A549 (cell line): ENCODE data around the gene UBASH3B.

Experiments used
- CBX8 ChIP-seq: fragments of 200-600 bp; sonication (generic); IDR thresholded peaks from 2 replicates; pipeline ENCODE4 v1.6.1; 2016
- CTCF ChIP-seq: fragments of >200 bp; sonication (Bioruptor Twin); formaldehyde crosslinking; IDR thresholded peaks from 3 replicates; pipeline ENCODE4 v1.5.1; 2016
- ESRRA ChIP-seq: fragments of 150-350 bp; IDR thresholded peaks from 2 replicates; pipeline ENCODE4 v1.6.1; 2014; ENCODE audit warnings: mild to moderate bottlenecking, low read length, borderline replicate concordance
- JUNB ChIP-seq: fragments of >200 bp; sonication (Bioruptor Twin); formaldehyde crosslinking; IDR thresholded peaks from 2 replicates; pipeline ENCODE4 v1.6.1; 2016
- RARB ChIP-seq: fragments of 250-450 bp; sonication (Bioruptor Pico); IDR thresholded peaks from 2 replicates; pipeline ENCODE4 v1.8.0; 2021; ENCODE audit warnings: mild to moderate bottlenecking, moderate library complexity
- RCOR1 ChIP-seq: fragments of 150-350 bp; IDR thresholded peaks from 2 replicates; pipeline ENCODE4 v1.6.1; 2014; ENCODE audit warnings: antibody characterized with exemption, low read length, low read depth
- RFX5 ChIP-seq: fragments of 450-650 bp; IDR thresholded peaks from 2 replicates; pipeline ENCODE4 v1.7.1; 2014; ENCODE audit warnings: antibody characterized with exemption, mild to moderate bottlenecking, moderate library complexity
- TF ChIP-seq, protein P1 (sequence below): fragments of 200-600 bp; sonication (generic); IDR thresholded peaks from 2 replicates; pipeline ENCODE4 v1.6.1; 2016; ENCODE audit warnings: antibody characterized with exemption, mild to moderate bottlenecking, moderate library complexity

DNA sequence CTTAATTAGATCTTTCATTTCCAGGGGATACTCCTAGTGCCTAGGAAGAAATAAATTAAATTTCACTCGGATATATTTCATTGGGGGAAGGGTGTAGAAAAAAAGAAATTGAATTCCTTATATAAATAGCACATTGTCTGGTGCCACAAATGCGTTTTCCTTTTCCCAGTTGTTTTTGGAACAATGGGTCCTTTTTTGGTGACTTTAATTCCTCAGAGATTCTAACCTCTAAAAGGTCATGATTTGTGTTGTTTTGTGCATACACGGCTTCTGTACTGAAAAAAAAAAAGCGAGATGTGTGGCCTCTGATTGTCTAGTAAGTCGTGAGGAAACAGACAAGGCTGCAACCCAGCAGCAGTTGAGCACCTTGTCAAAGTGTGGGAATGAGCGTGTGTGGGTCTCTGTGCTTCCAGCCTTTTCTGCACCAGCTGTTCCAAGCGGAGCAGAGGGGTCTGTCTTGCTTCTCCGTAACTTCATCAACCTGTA is 118.3 kb downstream of the UBASH3B start:
- TF ChIP-seq CTCF (no peak), CBX8 (no peak), JUNB (no peak), ESRRA (no peak), RFX5 (no peak), RARB (CRISPR knock-in tag) (no peak), RCOR1 (no peak)
- TF ChIP-seq, protein P1, sequence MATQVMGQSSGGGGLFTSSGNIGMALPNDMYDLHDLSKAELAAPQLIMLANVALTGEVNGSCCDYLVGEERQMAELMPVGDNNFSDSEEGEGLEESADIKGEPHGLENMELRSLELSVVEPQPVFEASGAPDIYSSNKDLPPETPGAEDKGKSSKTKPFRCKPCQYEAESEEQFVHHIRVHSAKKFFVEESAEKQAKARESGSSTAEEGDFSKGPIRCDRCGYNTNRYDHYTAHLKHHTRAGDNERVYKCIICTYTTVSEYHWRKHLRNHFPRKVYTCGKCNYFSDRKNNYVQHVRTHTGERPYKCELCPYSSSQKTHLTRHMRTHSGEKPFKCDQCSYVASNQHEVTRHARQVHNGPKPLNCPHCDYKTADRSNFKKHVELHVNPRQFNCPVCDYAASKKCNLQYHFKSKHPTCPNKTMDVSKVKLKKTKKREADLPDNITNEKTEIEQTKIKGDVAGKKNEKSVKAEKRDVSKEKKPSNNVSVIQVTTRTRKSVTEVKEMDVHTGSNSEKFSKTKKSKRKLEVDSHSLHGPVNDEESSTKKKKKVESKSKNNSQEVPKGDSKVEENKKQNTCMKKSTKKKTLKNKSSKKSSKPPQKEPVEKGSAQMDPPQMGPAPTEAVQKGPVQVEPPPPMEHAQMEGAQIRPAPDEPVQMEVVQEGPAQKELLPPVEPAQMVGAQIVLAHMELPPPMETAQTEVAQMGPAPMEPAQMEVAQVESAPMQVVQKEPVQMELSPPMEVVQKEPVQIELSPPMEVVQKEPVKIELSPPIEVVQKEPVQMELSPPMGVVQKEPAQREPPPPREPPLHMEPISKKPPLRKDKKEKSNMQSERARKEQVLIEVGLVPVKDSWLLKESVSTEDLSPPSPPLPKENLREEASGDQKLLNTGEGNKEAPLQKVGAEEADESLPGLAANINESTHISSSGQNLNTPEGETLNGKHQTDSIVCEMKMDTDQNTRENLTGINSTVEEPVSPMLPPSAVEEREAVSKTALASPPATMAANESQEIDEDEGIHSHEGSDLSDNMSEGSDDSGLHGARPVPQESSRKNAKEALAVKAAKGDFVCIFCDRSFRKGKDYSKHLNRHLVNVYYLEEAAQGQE, result no peak
